BLaER1 (cell line): ENCODE data around the gene RPP38.

Experiments used
- H3K27ac ChIP-seq: shearing (Covaris generic); formaldehyde crosslinking; 2 replicates; pipeline ENCODE4 v1.8.1; 2022
- H3K27me3 ChIP-seq: shearing (Covaris generic); formaldehyde crosslinking; 2 replicates; pipeline ENCODE4 v1.8.1; 2022
- H3K36me3 ChIP-seq: shearing (Covaris generic); formaldehyde crosslinking; 2 replicates; pipeline ENCODE4 v1.8.1; 2022
- H3K4me1 ChIP-seq: shearing (Covaris generic); formaldehyde crosslinking; 2 replicates; pipeline ENCODE4 v1.8.1; 2022
- H3K4me2 ChIP-seq: shearing (Covaris generic); formaldehyde crosslinking; 2 replicates; pipeline ENCODE4 v1.8.1; 2022
- H3K4me3 ChIP-seq: shearing (Covaris generic); formaldehyde crosslinking; 2 replicates; pipeline ENCODE4 v1.8.1; 2022
- H3K9ac ChIP-seq: shearing (Covaris generic); formaldehyde crosslinking; 2 replicates; pipeline ENCODE4 v1.8.1; 2022
- H3K9me3 ChIP-seq: shearing (Covaris generic); formaldehyde crosslinking; 2 replicates; pipeline ENCODE4 v1.8.1; 2022
- H4K20me1 ChIP-seq: shearing (Covaris generic); formaldehyde crosslinking; 2 replicates; pipeline ENCODE4 v1.8.1; 2022
- Cebpa-rat ChIP-seq: shearing (Covaris generic); IDR thresholded peaks from 2 replicates; pipeline ENCODE4 v1.8.1; 2022

The RPP38 gene

GRCh38 chr10:15147594-15148392 is 50.6 kb downstream of the RPP38 start:
- Histone ChIP-seq H3K9me3 (no peaks in the 10 kb centered on the region), H4K20me1 (no peaks in the 10 kb centered on the region), H3K4me3 (no peak overlapping the region), H3K4me2 (no peak overlapping the region), H3K4me1 (peaks cover 32% of the 10 kb centered on the region), H3K27ac (no peak overlapping the region), H3K9ac (no peak overlapping the region), H3K27me3 (no peaks in the 10 kb centered on the region), H3K36me3 (no peaks in the 10 kb centered on the region)
- TF ChIP-seq Cebpa-rat, result no peak

DNA sequence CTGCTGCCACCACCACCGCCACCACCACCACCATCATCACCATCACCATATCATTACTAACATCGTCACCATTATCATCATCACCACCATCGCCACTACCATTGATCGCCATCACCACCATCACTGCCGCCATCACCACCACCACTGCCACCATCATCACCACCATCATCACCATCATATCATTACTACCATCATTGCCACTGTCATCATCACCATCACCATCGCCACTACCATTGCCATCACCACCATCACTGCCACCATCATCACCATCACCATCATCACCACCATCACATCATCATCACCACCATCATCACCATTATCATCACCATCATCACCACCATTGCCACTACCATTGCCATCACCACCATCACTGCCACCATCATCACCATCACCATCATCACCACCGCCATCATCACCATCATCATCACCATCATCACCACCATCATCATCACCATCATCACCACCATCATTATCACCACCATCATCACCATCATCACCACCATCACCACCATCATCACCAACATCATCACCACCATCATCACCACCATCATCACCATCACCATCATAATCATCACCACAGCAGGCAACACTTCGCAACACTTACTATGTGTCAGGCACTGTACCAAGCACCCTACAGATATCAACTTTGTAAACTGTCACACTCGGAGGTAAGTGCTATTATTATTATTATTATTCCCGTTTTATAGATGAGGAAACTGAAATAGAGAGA is 52.1 kb downstream of the RPP38 start:
- Histone ChIP-seq H3K4me1 (peaks cover 21% of the 10 kb centered on the region), H3K27me3 (no peaks in the 10 kb centered on the region), H3K9me3 (no peaks in the 10 kb centered on the region), H3K4me3 (no peak overlapping the region), H3K4me2 (no peak overlapping the region), H3K9ac (no peak overlapping the region), H3K36me3 (no peaks in the 10 kb centered on the region), H4K20me1 (no peaks in the 10 kb centered on the region), H3K27ac (no peak overlapping the region)
- TF ChIP-seq Cebpa-rat, result no peak

- H4K20me1 ChIP-seq, result no peaks in the 10 kb centered on the region
- no peaks in the 10 kb centered on the region for H3K27me3 ChIP-seq
- H3K9me3 ChIP-seq, result 0 out of 2 replicates have a peak, but pooled peaks cover 4% of the 10 kb centered on the region
- H3K4me3 ChIP-seq, result no peak overlapping the region
- H3K36me3 ChIP-seq, result no peaks in the 10 kb centered on the region
- H3K9ac ChIP-seq, result no peak overlapping the region
- H3K4me1 ChIP-seq, result peaks cover 12% of the 10 kb centered on the region
- no peak overlapping the region for H3K4me2 ChIP-seq
- TF ChIP-seq Cebpa-rat, result no peak
- H3K27ac ChIP-seq, result no peak overlapping the region
These were observed 53.4 kb downstream of the RPP38 start for GRCh38 chr10:15150563-15150962.

DNA sequence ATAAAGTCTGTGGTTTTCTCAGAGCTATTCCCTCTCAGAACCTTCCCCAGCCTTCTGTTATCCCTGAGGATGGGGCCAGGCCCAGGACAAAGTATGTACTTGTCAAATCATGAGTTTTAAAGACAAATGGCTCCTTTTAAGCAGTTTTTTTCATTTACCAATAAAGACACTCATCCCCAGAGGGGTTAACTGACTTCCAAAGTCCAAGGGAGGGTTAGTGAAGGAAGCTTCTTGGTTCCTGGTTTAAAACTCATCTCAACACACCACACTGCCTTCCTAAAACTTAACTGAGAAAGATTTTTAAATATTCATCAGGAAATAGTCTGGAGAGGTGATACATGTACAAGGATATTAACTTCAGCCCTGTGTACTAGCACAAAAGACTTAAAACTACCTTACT is 55.4 kb downstream of the RPP38 start:
- Histone ChIP-seq H3K4me2 (no peak overlapping the region), H4K20me1 (no peaks in the 10 kb centered on the region), H3K9me3 (0 out of 2 replicates have a peak, but pooled peaks cover 4% of the 10 kb centered on the region), H3K4me1 (no peaks in the 10 kb centered on the region), H3K9ac (no peak overlapping the region), H3K4me3 (no peak overlapping the region), H3K27me3 (no peaks in the 10 kb centered on the region), H3K36me3 (no peaks in the 10 kb centered on the region), H3K27ac (no peak overlapping the region)
- no peak for TF ChIP-seq Cebpa-rat
